ENCODE data around the gene PADI6.

The PADI6 gene

DNA sequence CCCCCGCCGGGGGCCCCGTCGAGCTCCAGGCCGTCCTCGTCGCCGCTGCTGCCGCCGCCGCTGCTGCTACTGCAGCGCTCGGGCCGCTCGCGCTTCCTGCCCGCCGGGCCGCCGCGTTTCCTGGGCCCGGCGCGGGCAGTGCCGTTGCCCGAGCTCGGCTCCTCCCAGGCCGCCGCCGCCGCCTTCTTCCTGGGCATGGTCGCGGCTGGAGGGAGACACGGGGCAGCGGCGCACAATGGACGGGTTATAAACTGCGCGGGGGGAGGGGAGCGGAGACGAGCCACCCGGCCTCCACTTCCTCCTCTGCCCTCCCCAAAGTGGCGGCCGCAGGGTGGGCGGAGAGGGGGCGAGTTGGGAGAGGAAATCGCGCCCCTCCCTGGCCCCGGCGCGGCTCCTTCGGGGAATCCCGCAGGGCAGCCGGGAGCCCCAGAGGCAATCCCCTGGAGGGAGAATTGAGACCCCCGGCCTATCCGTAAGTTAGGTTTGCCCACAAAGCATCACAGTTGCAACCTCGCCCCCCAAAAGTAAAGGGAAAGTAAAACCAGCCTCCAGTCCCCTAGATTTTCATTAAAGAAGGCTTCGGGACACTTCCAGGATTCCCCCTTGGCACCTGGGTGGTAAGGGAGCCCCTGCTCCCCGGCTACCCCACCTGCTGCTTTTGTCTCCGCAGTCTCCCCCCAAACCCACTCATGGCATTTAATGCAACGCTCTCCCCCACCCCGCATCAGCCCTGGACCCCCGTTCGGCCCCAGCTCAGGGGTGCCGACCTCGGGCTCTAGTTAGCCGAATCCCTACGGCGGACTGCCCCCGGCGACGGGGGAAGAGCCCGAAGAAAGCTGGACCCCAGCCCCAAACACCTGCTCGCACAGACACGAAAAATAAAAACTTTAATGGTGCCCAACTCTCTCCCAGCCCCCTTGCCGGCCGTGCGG, 66.6 kb downstream of the PADI6 start:
- no peak for DNase-seq (ENCODE audit: low read depth, low spot score)
- no peak for TF ChIP-seq CTCF (IDR thresholded peaks at IDR 0.05; ENCODE audit: insufficient read depth, low read length, missing control alignments)
- H3K4me3 ChIP-seq (ENCODE audit: low read depth, low read length): peak overlapping the region; percentile 72
- ChIA-PET POLR2A (no interaction called here), CTCF (interaction anchor here (0.7 to 3.1 kb wide), 12 partner anchors 8 to 378 kb away, joined by 3 to 12 read pairs (median 4); no protein-coding TSS in a partner anchor)

DNA sequence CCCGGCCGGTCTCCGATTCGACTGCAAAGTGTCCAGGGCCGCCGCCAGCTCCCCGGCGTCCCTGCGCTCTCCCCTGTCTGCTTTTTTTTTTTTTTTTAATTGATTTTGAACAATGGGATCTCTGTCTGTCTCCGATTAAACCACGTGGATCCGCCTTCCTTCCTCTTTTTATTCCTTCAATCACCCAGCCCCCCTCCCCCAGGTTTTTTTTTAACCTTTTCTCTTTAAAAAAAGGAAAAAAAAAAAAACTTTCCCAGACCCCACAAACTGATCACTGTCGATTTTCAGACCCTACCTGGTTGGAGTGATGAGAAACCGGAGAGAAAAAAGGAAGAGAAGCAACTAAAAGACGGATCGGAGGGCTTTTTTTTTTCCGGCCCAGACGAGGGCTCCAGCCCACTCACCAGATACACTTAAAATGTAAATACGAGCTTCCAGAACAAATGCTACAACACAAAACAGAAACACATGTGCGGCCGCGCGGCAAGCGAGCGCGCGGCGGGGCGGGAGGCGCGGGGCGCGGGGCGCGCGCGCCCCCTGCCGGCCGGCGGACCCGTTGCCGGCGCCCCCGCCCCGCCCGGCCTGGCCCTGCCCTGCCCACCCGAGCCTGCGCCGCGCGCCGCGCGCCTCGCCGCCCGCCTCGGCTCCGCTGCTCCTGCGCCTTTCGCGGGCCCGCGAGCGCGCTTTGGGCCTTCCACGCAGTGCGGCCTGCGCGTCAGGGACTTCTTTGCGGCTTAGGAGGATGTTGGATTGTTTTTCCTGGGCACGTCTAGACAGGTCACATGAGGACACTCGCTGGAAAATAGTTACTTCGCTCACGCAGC, 67.5 kb downstream of the PADI6 start, which contains the start of gene RCC2:
TSS of gene RCC2 (minus strand) at position 428 of the 824 bp plus-strand sequence. CDS start 1,163 bp downstream, outside the sequence.
- no peak for TF ChIP-seq CTCF (IDR thresholded peaks at IDR 0.05; ENCODE audit: insufficient read depth, low read length, missing control alignments)
- POLR2A ChIA-PET: interaction anchor here (1.0 kb wide), 1 partner anchor 8 kb away, joined by 3 read pairs; no protein-coding TSS in a partner anchor
- CTCF ChIA-PET: interaction anchor here (0.7 to 3.1 kb wide), 20 partner anchors 8 to 378 kb away, joined by 3 to 12 read pairs (median 3); no protein-coding TSS in a partner anchor
- peak within 1 kb of the TSS; percentile 72 for H3K4me3 ChIP-seq (ENCODE audit: low read depth, low read length)
- DNase-seq (ENCODE audit: low read depth, low spot score): no peak

DNA sequence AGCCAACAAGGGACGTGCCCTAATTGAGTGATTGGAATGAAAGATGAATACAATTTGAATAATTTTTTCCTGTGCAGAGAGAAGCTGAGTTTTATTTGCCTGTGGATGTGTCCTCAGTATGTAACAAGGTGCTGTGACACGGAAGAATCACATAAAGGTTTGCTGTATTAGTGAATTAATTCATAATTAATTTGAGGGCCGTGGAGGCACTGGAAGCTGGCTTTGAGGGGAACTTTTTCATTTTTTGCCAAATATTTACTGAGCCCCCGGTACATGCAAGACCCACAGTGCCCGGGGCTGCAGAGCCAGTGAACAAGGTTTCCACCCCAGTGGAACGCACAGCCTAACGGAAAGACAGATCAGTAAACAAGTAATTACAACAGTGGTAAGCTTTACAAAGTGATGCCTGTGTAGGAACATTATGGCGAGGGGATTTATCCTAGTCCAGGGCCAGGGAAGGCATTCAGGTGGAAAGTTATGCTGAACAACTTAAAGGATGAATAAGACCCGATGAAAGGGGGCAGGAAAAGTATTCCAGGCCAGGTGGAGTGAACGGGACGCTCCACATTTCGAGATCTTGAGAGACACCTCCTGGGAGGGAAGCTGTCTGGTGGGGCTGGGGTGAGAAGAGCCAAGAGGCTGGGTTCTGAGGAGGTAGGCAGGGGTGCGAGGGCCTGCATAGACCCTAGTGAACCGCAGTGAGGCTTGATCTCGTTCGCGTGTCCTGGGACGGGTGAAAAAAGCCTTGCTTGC, 68.3 kb downstream of the PADI6 start:
- no peak for DNase-seq (ENCODE audit: low read depth, low spot score)
- H3K4me3 ChIP-seq (ENCODE audit: low read depth, low read length): peak overlapping the region; percentile 64
- no peak for TF ChIP-seq CTCF (IDR thresholded peaks at IDR 0.05; ENCODE audit: insufficient read depth, low read length, missing control alignments)
- POLR2A ChIA-PET: interaction anchor here (1.0 kb wide), 1 partner anchor 9 kb away, joined by 3 read pairs; no protein-coding TSS in a partner anchor
- CTCF ChIA-PET: interaction anchor here (0.7 to 3.1 kb wide), 17 partner anchors 9 to 379 kb away, joined by 3 to 12 read pairs (median 3); no protein-coding TSS in a partner anchor

DNA sequence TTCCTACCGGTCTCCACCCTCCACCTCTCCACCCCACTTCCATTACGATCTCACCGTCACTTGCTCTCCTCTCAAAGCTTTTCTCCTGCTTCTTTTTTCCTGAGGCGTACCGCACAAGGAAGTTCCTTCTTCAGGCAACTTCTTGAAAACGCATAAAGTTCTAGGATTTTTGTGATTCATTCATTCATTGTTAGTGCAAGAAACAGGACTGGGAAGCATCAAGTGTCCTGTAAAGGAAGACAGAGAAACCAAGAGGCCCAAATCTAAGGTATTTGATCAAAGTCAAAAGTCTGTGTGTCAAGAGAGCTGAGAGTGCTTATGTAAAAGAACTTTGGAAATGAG, 68.8 kb downstream of the PADI6 start:
- POLR2A ChIA-PET: no interaction called here
- peak overlapping the region; percentile 64; the same call in 1 of the 2 replicates for H3K4me3 ChIP-seq (ENCODE audit: low read depth, low read length)
- no peak for TF ChIP-seq CTCF (IDR thresholded peaks at IDR 0.05; ENCODE audit: insufficient read depth, low read length, missing control alignments)
- DNase-seq (ENCODE audit: low read depth, low spot score): no peak
- CTCF ChIA-PET: interaction anchor here (0.8 to 3.1 kb wide), 8 partner anchors 10 to 380 kb away, joined by 3 to 12 read pairs (median 6); no protein-coding TSS in a partner anchor

DNA sequence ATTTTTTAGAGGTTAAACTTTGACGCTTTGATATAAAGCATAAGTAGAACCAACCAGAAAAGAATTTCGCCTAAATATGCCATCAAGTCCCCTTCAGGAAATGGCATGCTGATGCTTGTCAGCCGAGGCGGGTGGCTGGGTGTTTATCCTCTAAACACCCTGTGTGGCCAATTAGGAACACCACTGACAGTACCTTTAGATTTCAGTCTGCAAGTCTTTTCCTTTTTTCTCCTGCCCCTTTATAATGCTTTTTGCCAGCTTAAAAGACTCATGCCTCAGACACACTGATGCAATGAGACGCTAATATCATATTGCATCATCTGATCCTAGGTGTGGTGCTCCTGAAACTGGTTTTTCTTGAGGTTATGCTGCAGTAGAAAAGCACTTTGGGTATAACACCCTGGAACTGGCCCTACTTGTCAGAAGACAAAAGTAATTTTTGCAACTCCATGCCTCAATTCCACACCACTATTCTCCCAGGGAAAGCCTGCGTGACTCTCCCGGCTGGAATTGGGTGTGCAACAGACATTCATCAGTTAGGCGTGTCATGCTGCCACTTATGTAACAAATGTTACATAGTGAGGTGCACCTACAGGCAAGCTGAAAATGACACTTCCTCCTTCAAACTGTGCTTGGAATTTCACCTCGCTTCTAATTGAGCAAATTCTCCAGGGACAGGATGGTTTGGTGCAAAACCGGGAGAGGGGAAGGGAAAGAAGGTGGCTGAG, 69.4 kb downstream of the PADI6 start:
- DNase-seq (ENCODE audit: low read depth, low spot score): no peak
- POLR2A ChIA-PET: interaction anchor here (0.7 kb wide), 1 partner anchor 1525 kb away, joined by 4 read pairs; no protein-coding TSS in a partner anchor
- CTCF ChIA-PET: interaction anchor here (1.2 to 3.1 kb wide), 3 partner anchors 10 to 380 kb away, joined by 3 to 12 read pairs (median 6); no protein-coding TSS in a partner anchor
- H3K4me3 ChIP-seq (ENCODE audit: low read depth, low read length): no peak overlapping the region
- TF ChIP-seq CTCF (IDR thresholded peaks at IDR 0.05; ENCODE audit: insufficient read depth, low read length, missing control alignments): no peak

Data from AG04449 (cell line).